GM12864 (cell line): Measurements from ENCODE around the gene EFHC1.

ENCODE experiments used
- DNase-seq: peaks from one replicate; pipeline ENCODE4 v3.0.0-alpha.2; 2011; ENCODE audit warnings: low read depth
- H3K4me3 ChIP-seq: 2 replicates; pipeline ENCODE4 v1.5.1; 2011; ENCODE audit warnings: mild to moderate bottlenecking, low read depth, low read length, control low read depth
- CTCF ChIP-seq: IDR thresholded peaks from 2 replicates; pipeline ENCODE4 v1.5.1; 2011; ENCODE audit warnings: low read depth, mild to moderate bottlenecking, moderate library complexity, low read length, control low read depth, inconsistent platforms; ENCODE audit errors: missing control alignments

EFHC1 gene

GRCh38 chr6:52548353-52548713 is 128.2 kb downstream of the EFHC1 start:
- TF ChIP-seq CTCF: no peak
- no peak for DNase-seq
- H3K4me3 ChIP-seq: no peak overlapping the region

GRCh38 chr6:52548999-52549398 is 128.9 kb downstream of the EFHC1 start:
- TF ChIP-seq CTCF: no peak
- no peak overlapping the region for H3K4me3 ChIP-seq
- no peak for DNase-seq

GRCh38 chr6:52549428-52549827 is 129.3 kb downstream of the EFHC1 start:
- DNase-seq: no peak
- no peak overlapping the region for H3K4me3 ChIP-seq
- TF ChIP-seq CTCF: no peak

- TF ChIP-seq CTCF: no peak
- no peak for DNase-seq
- H3K4me3 ChIP-seq: no peak overlapping the region
Observed at GRCh38 chr6:52550014-52550575, 130.0 kb downstream of the EFHC1 start.

GRCh38 chr6:52550870-52551269 is 130.7 kb downstream of the EFHC1 start:
- H3K4me3 ChIP-seq: no peak overlapping the region
- no peak for TF ChIP-seq CTCF
- no peak for DNase-seq

GRCh38 chr6:52551483-52552277 is 131.5 kb downstream of the EFHC1 start:
- no peak overlapping the region for H3K4me3 ChIP-seq
- TF ChIP-seq CTCF: no peak
- no peak for DNase-seq

GRCh38 chr6:52552278-52552643 is 132.1 kb downstream of the EFHC1 start:
- DNase-seq: peak; percentile 65
- no peak for TF ChIP-seq CTCF
- H3K4me3 ChIP-seq: no peak overlapping the region
